ENCODE results near the gene RASGRP3.

- no peak for TF ChIP-seq CTCF (IDR thresholded peaks at IDR 0.05)
- no peak for TF ChIP-seq POLR2A (IDR thresholded peaks at IDR 0.05)
These were observed 7.2 kb upstream of the RASGRP3 start for GRCh38 chr2:33469238-33469637.

All from adrenal gland (tissue), 5 donors.